BLaER1 (cell line): Measurements from ENCODE around the gene MVK.

Experiments used
- H3K27ac ChIP-seq: shearing (Covaris generic); formaldehyde crosslinking; 2 replicates; pipeline ENCODE4 v1.8.1; 2022
- H3K27me3 ChIP-seq: shearing (Covaris generic); formaldehyde crosslinking; 2 replicates; pipeline ENCODE4 v1.8.1; 2022
- H3K36me3 ChIP-seq: shearing (Covaris generic); formaldehyde crosslinking; 2 replicates; pipeline ENCODE4 v1.8.1; 2022
- H3K4me1 ChIP-seq: shearing (Covaris generic); formaldehyde crosslinking; 2 replicates; pipeline ENCODE4 v1.8.1; 2022
- H3K4me2 ChIP-seq: shearing (Covaris generic); formaldehyde crosslinking; 2 replicates; pipeline ENCODE4 v1.8.1; 2022
- H3K4me3 ChIP-seq: shearing (Covaris generic); formaldehyde crosslinking; 2 replicates; pipeline ENCODE4 v1.8.1; 2022
- H3K9ac ChIP-seq: shearing (Covaris generic); formaldehyde crosslinking; 2 replicates; pipeline ENCODE4 v1.8.1; 2022
- H3K9me3 ChIP-seq: shearing (Covaris generic); formaldehyde crosslinking; 2 replicates; pipeline ENCODE4 v1.8.1; 2022
- H4K20me1 ChIP-seq: shearing (Covaris generic); formaldehyde crosslinking; 2 replicates; pipeline ENCODE4 v1.8.1; 2022
- Cebpa-rat ChIP-seq: shearing (Covaris generic); IDR thresholded peaks from 2 replicates; pipeline ENCODE4 v1.8.1; 2022

MVK gene

DNA sequence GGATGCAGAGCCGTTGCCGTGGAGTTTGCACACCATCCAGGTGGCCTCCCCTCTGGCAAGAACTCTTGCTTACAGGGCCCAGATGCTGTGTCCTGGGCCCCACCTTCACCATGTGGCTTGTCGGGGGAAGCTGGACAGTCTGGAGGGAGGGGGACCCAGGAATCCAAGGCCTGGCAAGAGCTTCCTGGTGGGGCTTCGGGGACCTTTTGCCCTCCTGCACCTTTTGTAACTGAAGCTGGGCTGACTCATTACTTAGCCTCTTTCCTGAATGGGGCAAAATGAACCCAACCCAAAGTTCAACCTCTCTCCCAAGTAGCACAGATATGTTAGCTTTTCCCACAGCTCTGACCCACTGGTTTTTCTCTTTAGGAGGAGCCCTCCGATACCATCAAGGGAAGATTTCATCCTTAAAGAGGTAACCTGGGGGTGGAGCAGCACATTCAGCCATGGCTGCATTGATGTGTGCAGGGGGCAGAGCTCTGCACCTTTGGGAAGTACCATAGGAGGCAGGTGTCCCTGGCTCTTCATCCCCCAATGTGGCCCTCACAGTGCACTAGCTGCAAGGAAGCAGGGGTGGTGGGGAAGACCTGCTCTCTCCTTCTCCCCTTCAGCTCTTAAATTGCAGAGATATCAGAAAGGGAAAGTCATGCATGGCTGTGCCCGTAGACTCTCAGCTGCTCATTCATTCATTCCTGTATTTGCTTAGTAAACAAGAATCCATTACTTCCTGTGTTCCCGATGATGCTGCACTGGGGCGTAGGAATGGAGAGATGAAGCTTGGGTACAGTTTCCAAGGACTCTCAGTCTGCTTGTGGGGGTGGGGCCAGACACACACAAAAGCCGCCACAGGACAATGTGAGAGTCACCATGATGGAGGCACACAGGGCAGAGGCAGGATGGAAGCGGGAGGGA is 13.0 kb downstream of the MVK start:
- H3K4me2 ChIP-seq: no peak overlapping the region
- peaks cover 5% of the 10 kb centered on the region; the same call in 1 of the 2 replicates for H3K4me1 ChIP-seq
- H3K27ac ChIP-seq: no peak overlapping the region
- no peak overlapping the region for H3K4me3 ChIP-seq
- no peaks in the 10 kb centered on the region for H3K9me3 ChIP-seq
- TF ChIP-seq Cebpa-rat: no peak
- H4K20me1 ChIP-seq: no peaks in the 10 kb centered on the region
- H3K9ac ChIP-seq: no peak overlapping the region
- H3K36me3 ChIP-seq: peaks cover 53% of the 10 kb centered on the region
- H3K27me3 ChIP-seq: no peaks in the 10 kb centered on the region

DNA sequence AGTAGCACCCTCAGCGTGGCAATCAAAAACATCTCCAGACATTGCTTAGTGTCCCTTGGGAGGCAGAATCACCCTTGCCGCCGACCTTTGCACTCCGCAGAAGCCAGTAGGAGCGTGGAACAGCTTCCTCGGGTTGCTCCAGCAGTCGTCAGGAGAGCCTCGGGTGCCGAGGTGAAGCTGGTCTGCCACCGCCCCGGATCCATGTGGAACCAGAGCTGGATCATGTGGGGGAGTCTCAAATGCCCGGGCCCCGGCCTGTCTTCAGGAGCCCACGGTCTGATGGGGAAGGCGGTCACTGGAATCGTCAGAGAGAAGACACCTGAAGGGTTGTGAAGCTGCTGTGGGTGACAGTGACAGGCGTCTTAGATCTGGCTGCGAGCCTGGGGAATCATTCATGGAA is 14.3 kb downstream of the MVK start:
- no peaks in the 10 kb centered on the region for H3K27me3 ChIP-seq
- no peaks in the 10 kb centered on the region for H3K9me3 ChIP-seq
- no peak overlapping the region for H3K9ac ChIP-seq
- no peaks in the 10 kb centered on the region; the same call in 1 of the 2 replicates for H4K20me1 ChIP-seq
- peaks cover 13% of the 10 kb centered on the region for H3K4me1 ChIP-seq
- no peak for TF ChIP-seq Cebpa-rat
- H3K4me3 ChIP-seq: no peak overlapping the region
- no peak overlapping the region for H3K4me2 ChIP-seq
- H3K36me3 ChIP-seq: peaks cover 44% of the 10 kb centered on the region
- no peak overlapping the region for H3K27ac ChIP-seq

DNA sequence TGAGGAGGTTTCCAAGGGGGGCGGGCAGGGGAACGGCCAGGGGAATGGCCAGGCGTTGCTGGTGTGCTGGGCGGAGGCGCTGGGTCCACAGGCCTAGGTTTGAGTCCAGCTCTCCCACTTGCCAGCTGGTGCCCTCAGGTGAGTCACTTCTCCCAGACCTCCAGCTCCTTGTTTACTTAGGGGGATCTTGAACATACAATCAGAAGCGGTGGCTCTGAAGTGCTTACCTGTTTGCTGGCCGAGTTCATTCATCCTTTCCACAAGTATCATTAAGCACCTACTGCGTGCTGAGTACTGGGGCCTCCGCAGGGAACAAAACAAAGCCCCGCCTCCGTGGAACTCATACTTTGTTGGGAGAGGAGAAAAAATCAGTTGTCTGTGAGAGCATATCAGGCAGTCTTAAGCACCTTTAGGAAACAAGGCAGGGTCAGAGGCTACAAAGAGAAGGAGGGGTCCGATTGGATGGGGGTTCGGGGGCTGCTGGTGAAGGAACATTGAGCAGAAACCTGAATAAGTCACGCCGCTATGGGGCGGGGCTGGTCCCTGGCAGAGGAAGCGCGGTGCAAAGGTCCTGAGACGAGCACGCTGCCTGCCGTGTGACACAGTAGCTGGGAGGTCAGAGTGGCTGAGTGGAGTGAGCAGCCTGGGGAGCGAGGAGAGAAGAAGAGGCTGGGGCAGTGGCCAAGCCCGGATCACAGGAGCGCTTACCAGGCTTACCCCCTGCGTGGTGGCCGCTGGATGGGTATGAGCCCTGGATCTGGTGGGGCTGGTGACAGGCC is 15.1 kb downstream of the MVK start:
- Histone ChIP-seq H3K27ac (no peak overlapping the region), H3K4me3 (no peak overlapping the region), H3K4me1 (peaks cover 19% of the 10 kb centered on the region), H3K36me3 (peaks cover 42% of the 10 kb centered on the region), H3K9ac (no peak overlapping the region), H3K4me2 (no peak overlapping the region), H3K27me3 (no peaks in the 10 kb centered on the region), H3K9me3 (no peaks in the 10 kb centered on the region), H4K20me1 (no peaks in the 10 kb centered on the region; the same call in 1 of the 2 replicates)
- TF ChIP-seq Cebpa-rat: no peak

DNA sequence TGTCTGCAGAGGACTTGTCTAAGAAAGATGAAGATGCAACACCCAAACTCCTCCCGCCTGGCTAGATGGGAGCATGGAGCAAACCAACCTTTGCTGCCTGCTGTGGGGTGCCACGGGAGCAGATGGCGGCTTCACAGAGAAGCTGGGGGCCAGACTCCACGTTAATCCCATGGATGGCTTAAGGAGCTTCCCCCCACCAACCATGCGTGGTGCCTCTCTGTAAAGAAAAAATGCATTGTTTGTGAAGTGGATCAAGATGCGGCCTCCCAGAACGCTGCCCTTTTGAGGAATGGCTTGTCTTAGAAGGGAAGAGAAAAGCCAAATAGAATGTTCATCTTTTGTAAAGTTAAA is 15.6 kb downstream of the MVK start:
- TF ChIP-seq Cebpa-rat: no peak
- Histone ChIP-seq H3K9ac (no peak overlapping the region), H4K20me1 (no peaks in the 10 kb centered on the region; the same call in 1 of the 2 replicates), H3K4me2 (no peak overlapping the region), H3K9me3 (no peaks in the 10 kb centered on the region), H3K4me3 (no peak overlapping the region), H3K27ac (no peak overlapping the region), H3K27me3 (no peaks in the 10 kb centered on the region), H3K36me3 (peaks cover 37% of the 10 kb centered on the region), H3K4me1 (peaks cover 19% of the 10 kb centered on the region)

- H3K9ac ChIP-seq: no peak overlapping the region
- no peak overlapping the region for H3K4me3 ChIP-seq
- H3K27me3 ChIP-seq: no peaks in the 10 kb centered on the region
- no peak for TF ChIP-seq Cebpa-rat
- H3K36me3 ChIP-seq: peaks cover 37% of the 10 kb centered on the region
- no peak overlapping the region for H3K27ac ChIP-seq
- peaks cover 23% of the 10 kb centered on the region for H3K4me1 ChIP-seq
- no peaks in the 10 kb centered on the region for H3K9me3 ChIP-seq
- no peak overlapping the region for H3K4me2 ChIP-seq
- peaks cover 4% of the 10 kb centered on the region for H4K20me1 ChIP-seq
Measured at GRCh38 chr12:109589691-109590245, 16.2 kb downstream of the MVK start.

DNA sequence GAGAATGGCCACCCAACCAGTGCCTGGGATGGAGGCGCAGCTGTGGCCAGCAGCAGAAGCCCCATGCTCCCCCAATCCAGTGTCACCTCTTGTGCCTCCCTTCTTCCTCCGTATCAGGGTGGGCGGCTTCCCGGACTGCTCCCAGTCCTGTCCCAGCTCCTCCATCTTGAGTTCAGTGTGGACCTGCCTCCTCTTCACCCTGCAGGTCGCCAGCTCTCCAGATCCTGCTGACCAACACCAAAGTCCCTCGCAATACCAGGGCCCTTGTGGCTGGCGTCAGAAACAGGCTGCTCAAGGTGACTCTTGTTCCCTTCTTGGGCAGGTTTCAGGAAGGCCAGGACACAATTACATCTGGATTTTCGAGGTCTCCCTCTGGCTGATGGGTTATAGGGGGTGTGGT is 17.0 kb downstream of the MVK start:
- TF ChIP-seq Cebpa-rat: no peak
- H3K9me3 ChIP-seq: no peaks in the 10 kb centered on the region
- no peak overlapping the region for H3K4me3 ChIP-seq
- no peak overlapping the region for H3K9ac ChIP-seq
- H3K36me3 ChIP-seq: peaks cover 32% of the 10 kb centered on the region
- H4K20me1 ChIP-seq: peaks cover 12% of the 10 kb centered on the region
- no peak overlapping the region for H3K27ac ChIP-seq
- H3K4me1 ChIP-seq: peaks cover 31% of the 10 kb centered on the region
- H3K4me2 ChIP-seq: no peak overlapping the region
- no peaks in the 10 kb centered on the region for H3K27me3 ChIP-seq

DNA sequence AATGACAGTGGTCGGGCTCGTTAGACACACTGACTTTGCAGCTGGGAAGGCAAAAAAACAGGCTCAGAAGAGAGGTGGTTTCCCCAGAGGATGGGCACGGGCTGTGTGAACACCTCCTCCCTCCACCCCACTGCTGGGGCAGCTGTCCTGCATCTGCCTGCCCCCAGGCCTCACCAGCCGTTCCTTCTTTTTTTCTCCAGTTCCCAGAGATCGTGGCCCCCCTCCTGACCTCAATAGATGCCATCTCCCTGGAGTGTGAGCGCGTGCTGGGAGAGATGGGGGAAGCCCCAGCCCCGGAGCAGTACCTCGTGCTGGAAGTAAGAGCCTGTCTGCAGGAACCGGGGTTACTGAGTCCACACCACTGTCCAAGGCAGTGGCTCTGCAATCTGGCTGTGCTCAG is 17.4 kb downstream of the MVK start:
- no peak overlapping the region for H3K27ac ChIP-seq
- no peak overlapping the region for H3K4me3 ChIP-seq
- H3K9me3 ChIP-seq: no peaks in the 10 kb centered on the region
- H3K27me3 ChIP-seq: no peaks in the 10 kb centered on the region
- no peak overlapping the region for H3K4me2 ChIP-seq
- H3K9ac ChIP-seq: no peak overlapping the region
- TF ChIP-seq Cebpa-rat: no peak
- peaks cover 17% of the 10 kb centered on the region for H4K20me1 ChIP-seq
- H3K4me1 ChIP-seq: peaks cover 36% of the 10 kb centered on the region
- peaks cover 31% of the 10 kb centered on the region for H3K36me3 ChIP-seq

DNA sequence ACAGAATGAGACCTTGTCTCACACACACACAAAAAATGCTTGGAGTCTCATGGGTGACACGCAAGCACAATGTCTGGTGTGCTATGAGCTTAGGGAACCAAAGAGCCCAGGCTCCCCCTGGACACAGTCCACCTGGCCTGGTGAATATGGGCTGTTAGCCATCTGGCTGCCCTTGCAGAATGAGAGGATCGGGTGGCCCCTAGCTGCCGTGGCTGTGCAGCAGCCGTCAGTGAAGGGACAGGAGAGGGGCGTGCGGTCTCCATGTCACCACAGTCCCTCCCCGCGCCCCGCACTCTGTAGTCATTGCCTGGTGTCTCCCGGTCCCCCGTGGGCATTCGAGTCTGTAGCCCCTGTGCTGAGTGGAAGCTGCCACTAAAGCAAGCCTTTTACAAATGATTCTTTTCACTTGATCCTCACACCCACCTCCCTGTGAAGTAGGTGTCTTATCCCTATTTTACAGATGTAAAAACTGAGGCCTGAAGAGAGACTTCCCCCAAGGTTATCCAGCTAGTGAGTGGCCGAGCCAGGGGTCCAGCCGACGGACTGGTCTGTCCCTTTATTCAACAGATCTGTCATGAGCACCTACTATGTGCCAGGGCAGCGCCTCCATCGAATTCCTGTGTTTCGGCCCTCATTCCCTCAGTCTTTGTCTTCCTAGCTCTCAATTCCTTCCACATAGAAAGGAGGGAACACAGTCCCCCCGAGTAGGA is 18.8 kb downstream of the MVK start:
- Histone ChIP-seq H3K36me3 (peaks cover 18% of the 10 kb centered on the region), H3K27me3 (no peaks in the 10 kb centered on the region), H3K4me1 (peaks cover 49% of the 10 kb centered on the region), H4K20me1 (peaks cover 30% of the 10 kb centered on the region), H3K4me2 (peak overlapping the region; percentile 61), H3K9me3 (no peaks in the 10 kb centered on the region), H3K4me3 (no peak overlapping the region), H3K27ac (no peak overlapping the region), H3K9ac (peak overlapping the region; percentile 46; the same call in 1 of the 2 replicates)
- TF ChIP-seq Cebpa-rat: no peak

DNA sequence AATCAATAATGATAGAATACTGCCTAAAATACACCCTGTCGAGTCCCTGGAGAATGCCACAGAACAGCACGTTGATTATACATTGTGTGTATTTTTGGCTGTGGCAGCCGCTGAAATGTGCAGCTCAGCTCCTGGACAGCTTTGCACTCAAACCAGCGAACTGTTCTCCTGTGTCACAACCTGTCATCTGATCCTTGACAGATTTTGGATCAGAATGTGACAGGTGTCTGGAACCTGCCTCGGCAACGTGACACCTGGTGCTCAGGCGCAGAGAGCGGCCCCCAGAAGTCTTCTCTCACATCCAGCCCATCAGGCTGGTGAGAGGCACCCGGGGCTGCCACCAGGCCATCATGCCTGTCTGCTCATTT is 19.3 kb downstream of the MVK start:
- no peak for TF ChIP-seq Cebpa-rat
- H3K27me3 ChIP-seq: no peaks in the 10 kb centered on the region
- H3K9ac ChIP-seq: peak overlapping the region; percentile 46; the same call in 1 of the 2 replicates
- no peaks in the 10 kb centered on the region for H3K9me3 ChIP-seq
- H3K4me1 ChIP-seq: peaks cover 54% of the 10 kb centered on the region
- H3K36me3 ChIP-seq: peaks cover 13% of the 10 kb centered on the region; the same call in 1 of the 2 replicates
- H3K27ac ChIP-seq: no peak overlapping the region
- no peak overlapping the region for H3K4me3 ChIP-seq
- H4K20me1 ChIP-seq: peaks cover 31% of the 10 kb centered on the region
- H3K4me2 ChIP-seq: peak overlapping the region; percentile 61
